Cerebellar cortex (tissue), 1 donor: ENCODE results near the gene CDC42EP3.

Experiments
- DNase-seq: peaks from one replicate; pipeline ENCODE4 v3.0.0-alpha.2; 2015; ENCODE audit warnings: low spot score

CDC42EP3 gene

GRCh38 chr2:37656512-37657423, 14.7 kb downstream of the CDC42EP3 start:
- DNase-seq: no peak

GRCh38 chr2:37654932-37655841, 16.3 kb downstream of the CDC42EP3 start:
- no peak for DNase-seq

- no peak for DNase-seq
Measured at GRCh38 chr2:37654419-37654818, 17.0 kb downstream of the CDC42EP3 start.

GRCh38 chr2:37653805-37654378, 17.6 kb downstream of the CDC42EP3 start:
- DNase-seq: no peak

GRCh38 chr2:37653093-37653492, 18.3 kb downstream of the CDC42EP3 start:
- DNase-seq: no peak

GRCh38 chr2:37652199-37652640, 19.2 kb downstream of the CDC42EP3 start:
- DNase-seq: no peak

GRCh38 chr2:37650548-37651093, 20.8 kb downstream of the CDC42EP3 start:
- DNase-seq: no peak

- no peak for DNase-seq
Measured at GRCh38 chr2:37649518-37649917, 21.9 kb downstream of the CDC42EP3 start.

- DNase-seq: no peak
Measured at GRCh38 chr2:37648331-37649011, 23.0 kb downstream of the CDC42EP3 start.

- no peak for DNase-seq
Measured at GRCh38 chr2:37647971-37648330, 23.5 kb downstream of the CDC42EP3 start.

GRCh38 chr2:37645836-37646235, 25.6 kb downstream of the CDC42EP3 start:
- DNase-seq: no peak

GRCh38 chr2:37645362-37645761, 26.1 kb downstream of the CDC42EP3 start:
- no peak for DNase-seq

GRCh38 chr2:37644191-37644590, 27.3 kb downstream of the CDC42EP3 start:
- no peak for DNase-seq

GRCh38 chr2:37643730-37644078, 27.7 kb downstream of the CDC42EP3 start:
- DNase-seq: no peak

- DNase-seq: no peak
Measured at GRCh38 chr2:37642907-37643729, 28.3 kb downstream of the CDC42EP3 start.

- DNase-seq: no peak
Measured at GRCh38 chr2:37641582-37642171, 29.8 kb downstream of the CDC42EP3 start.

- DNase-seq: no peak
Measured at GRCh38 chr2:37639631-37640030, 31.8 kb downstream of the CDC42EP3 start.

GRCh38 chr2:37638973-37639372, 32.5 kb downstream of the CDC42EP3 start:
- no peak for DNase-seq

GRCh38 chr2:37637985-37638384, 33.5 kb downstream of the CDC42EP3 start:
- no peak for DNase-seq

- DNase-seq: no peak
Measured at GRCh38 chr2:37637190-37637860, 34.1 kb downstream of the CDC42EP3 start.
